ENCODE results near the gene IBA57.
"Not testable (repeated sequence)": the region's sequence is repeated elsewhere in the genome, so short reads cannot be mapped to it uniquely, and the experiment has no call there.

The IBA57 gene

GRCh38 chr1:228174482-228175315 is 9.1 kb downstream of the IBA57 start:
- DNase-seq, result peak; percentile 64

- no peak for DNase-seq
Measured at GRCh38 chr1:228175316-228176023, 9.9 kb downstream of the IBA57 start.

DNA sequence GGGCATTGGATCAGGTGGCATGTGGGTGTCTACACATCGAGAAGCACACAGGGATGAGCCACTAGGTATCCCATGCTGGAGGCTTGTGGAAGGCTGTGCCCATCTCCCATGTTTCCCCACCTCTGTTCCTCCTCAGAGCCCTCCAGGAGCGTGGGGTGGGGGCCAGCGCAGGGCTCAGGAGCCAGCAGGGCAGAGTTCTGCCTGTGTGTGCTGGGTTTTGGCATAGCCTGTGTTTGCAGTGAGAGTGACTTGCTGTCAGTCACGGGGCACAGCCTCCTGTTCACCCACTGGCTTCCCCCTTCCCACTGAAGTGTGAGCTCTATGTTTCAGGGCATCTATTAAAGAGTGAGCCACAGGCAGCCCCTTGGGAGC is 10.4 kb downstream of the IBA57 start:
- no peak for DNase-seq

GRCh38 chr1:228176461-228177182 is 11.0 kb downstream of the IBA57 start:
- DNase-seq, result no peak

DNA sequence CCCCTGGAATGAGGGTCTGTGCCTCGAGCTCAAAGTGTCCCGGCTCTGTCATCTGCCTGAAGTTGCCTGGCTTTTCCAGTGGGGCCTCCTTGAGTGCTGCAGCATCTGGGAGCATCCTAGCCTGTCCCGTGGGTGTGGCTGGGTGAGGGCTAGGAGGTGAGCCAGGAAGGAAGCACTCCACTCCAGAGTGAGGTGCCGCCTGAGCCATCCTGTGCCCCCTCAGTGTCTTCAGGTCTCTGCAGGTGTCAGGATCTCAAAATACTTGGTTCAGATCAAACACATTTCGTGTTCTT is 11.5 kb downstream of the IBA57 start:
- no peak for DNase-seq

DNA sequence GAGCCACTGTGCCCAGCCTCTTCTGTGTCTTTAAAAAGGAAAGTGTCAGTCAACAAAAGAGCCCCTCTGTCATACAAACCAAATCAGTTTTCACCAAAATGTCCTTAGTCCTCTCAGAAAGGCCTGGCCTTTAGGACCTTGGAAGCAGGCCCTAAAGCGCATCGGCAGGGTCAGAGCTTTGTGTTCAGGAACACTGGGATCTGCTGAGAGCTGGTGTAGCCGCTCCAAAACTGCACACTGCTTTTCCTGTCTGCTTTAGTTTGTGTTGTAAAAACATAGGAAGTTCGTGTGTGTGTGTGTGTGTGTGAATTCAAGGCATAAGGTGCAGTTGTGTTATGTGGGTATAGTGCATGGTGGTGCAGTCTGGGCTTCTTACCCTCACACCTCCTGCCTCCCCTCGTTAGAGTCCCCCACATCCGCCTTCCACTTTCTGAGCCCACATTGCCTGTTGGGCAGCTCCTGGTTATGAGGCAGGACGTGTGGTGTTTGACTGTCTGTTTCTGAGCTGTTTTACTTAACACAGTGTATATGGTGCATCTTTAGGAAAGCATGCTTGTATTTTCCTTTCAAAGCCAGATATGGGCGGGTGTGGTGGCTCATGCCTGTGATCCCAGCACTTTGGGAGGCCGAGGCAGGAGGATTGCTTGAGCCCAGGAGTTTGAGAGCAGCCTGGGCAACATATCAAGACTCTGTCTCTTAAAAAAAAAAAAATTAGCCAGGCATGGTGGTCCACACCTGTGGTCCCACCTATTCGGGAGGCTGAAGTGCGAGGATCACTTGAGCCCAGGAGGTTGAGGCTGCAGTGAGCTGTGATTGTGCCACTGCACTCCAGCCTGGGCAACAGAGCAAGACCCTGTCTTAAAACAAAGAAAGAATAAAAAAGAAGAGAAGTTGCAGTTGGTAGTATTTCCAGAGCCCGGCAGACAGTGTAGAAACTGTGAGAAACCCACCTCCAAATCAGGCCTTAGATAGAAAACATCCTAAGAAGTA is 12.4 kb downstream of the IBA57 start:
- DNase-seq, result no peak

DNA sequence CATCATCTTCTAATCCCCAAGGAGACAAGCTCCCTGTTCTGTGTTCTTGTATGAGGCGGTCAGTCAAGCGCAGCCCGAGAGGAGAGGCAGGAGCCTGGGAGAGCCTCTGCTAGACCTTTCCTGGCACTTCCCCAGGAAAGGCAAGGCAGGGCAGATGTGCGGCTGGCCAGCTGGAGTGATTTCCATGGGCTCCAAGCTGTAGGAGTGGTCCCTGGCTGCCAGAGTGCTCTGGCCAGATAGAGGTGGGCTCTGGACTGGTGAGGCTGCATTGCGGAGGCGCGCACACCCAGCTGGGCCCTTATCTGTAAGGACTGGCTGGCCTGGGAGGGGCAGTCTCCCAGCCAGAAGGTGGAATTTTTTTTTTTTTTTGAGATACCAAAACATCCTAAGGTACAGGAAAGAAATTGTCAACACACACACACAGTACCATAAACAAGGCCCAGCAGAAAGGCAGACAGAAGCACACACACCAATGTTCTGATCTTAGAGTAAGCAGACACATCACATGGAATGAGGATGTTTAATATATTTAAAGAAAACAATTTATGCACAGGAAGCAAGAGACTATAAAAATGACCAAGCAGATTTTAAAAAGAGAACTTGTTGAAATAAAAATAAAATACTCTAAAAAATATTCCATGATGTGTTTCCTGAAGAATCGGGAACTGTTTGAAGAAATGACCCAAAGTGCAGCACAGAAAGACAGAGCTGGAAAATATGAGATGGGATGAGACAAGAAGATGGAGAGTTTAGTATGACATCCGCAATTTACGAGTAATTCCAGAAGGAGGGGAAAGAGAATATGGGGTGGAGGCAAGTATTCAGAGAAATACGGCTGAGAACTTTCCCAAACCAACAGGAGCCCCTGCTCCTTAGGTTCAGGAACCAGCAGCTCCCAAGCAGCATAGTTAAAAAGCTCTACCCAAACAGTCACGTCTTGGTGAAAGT is 13.4 kb downstream of the IBA57 start:
- no peak for DNase-seq

- DNase-seq, result no peak
Measured at GRCh38 chr1:228180271-228180958, 14.8 kb downstream of the IBA57 start.

DNA sequence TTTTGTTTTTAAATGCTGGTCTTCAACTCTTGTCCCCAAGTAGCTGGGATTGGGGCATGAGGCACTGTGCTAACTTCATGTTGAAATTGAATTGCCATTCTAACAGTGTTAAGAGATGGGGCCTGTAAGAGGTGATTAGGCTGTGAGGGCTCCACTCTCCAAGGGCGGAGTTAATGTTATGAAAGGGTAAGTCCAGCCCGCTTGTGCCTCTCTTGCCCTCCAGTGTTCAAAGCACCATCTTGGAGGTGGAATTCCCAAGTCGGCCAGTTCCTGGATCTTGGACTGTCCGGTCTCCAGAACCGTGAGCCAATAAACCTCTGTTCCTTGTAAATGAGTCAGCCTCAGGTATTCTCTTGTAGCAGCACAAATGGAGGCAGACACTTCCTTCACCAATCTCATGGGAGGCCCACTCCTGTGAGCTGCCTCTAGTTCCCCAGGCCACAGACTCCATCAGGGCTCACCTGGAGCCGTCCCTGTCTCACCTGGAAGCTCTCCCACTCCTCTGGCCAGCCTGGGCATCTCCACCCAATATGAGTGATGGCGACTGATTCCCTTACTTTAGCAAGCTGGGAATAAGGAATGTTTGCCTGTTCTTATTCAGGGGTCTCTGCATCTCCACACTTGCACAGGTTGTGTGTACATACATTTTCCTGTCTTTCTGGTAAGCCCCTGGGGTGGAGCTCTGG is 15.5 kb downstream of the IBA57 start:
- DNase-seq, result no peak

DNA sequence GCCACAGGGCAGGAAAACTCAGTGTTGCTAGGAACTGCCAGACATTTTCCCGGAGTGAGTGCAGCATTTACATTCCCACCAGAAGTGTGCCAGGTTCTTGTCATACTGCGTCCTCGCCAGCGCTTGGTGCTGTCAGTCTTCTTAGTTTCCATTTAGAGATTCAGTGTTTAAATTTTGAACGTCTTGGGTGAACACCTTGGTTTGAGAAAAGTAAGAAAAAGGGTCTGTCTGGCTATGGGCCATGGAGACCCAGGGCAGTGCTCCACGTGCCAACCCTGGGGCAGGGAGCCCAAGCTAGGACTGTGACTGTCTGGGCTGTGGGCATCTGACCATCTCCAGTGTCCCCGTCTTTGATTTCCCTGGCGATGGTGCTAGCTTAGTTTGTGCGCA is 16.0 kb downstream of the IBA57 start:
- DNase-seq, result no peak

GRCh38 chr1:228182296-228183030 is 16.9 kb downstream of the IBA57 start:
- no peak for DNase-seq

DNA sequence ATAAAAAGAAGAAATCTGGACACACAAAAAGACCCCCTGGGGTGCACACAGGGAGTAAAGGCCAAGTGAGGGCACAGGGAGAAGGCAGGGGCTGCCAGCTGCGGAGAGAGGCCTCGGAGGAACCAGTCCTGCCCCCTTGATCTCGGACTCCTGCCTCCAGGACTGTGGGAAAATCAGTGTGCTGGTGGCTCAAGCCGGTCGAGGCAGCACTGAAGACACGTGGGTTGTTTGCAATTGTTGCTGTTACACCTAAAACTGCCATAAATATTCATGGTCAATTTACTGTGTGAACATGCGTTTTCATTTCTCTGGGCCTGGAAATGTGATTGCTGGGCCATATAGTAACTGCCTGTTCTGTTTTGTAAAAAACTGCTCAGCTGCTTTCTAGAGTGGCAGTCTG is 18.5 kb downstream of the IBA57 start:
- no peak for DNase-seq

- no peak for DNase-seq
Measured at GRCh38 chr1:228185641-228185965, 20.0 kb downstream of the IBA57 start.

DNA sequence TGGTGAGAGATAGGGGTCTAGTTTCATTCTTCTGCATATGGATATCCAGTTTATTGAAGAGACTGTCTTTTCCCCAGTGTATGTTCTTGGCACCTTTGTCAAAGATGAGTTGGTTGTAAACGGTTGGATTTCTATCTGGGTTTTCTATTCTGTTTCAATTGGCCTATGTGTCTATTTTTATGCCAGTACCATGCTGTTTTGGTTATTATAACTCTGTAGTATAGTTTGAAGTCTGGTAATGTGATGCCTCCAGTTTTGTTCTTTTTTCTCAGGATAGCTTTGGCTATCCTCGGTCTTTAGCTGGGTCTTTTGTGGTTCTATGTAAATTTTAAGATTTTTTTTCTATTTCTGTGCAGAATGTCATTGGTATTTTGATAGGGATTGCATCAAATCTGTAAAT is 22.6 kb downstream of the IBA57 start:
- DNase-seq, result not testable (repeated sequence)

GRCh38 chr1:228190182-228190581 is 24.6 kb downstream of the IBA57 start:
- no peak for DNase-seq

DNA sequence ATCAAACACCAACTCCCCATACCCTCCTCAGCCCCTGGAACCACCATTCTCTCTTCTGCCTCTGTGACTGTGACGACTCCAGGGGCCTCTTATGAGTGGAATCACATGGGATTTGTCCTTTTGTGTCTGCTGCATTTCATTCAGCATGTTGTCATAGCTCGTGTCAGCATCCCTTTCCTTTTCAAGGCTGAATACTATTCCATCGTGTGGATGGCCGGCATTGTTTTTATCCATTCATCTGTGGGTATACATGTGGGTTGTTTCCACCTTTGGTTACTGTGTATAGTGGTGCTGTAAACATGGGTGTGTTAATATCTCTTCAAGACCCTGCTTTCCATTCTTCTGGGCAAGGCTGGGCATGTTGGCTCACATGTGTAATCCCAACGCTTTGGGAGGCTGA is 25.2 kb downstream of the IBA57 start:
- no peak for DNase-seq

- no peak for DNase-seq
Measured at GRCh38 chr1:228194436-228194835, 28.8 kb downstream of the IBA57 start.

DNA sequence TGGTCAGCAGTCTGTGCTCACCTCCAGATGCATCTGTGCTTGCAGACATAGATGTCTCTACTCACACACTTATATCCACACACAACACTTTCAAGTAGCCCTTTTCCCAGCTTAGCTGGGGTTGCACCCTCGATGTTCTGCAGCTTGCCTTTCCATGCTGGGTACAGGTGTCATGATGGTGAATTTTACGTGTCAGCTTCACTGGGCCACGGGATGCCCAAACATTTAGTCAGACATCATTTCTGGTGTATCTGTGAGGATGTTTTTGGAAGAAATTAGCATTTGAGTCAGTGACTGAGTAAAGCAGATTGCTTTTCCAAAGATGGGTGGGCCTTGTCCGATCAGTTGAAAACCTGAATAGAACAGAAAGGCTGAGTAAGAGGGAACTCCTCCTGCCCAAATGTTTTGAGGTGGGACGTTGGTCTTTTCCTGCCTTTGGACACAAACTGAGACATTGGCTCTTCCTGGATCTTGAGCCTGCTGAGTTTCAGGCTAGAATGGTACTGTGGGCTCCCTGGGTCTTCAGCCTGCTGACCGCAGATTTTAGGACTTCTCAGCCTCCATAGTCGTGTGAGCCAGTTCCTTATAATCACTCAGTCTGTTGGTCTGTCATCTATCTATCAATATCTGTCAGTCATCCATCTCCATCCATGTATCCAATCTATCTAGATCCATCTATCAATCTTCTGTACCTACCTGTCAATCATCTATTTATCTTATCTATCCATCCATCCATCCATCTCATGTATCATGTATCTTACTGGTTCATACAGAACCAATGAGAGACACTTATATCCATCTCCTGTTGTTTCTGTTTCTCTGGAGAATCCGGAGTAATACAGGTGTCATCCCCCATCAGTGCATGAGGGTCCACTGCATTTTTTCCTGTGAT is 29.6 kb downstream of the IBA57 start:
- DNase-seq, result no peak
